Natural killer cell treated with Interleukin-12 subunit alpha and Interleukin-12 subunit beta and Interleukin-15 and Interleukin-18, amount 100 ng/mL, for 72 hours (primary cell): ENCODE measurements around the gene MEF2A. TPM values are rescaled to one million over a fixed set of nuclear protein-coding genes. Genes with fewer than 3 reads are reported as not detected.

ENCODE experiments used
- ATAC-seq, 2 donors: fragments of 150-1000 bp; cut with Tn5 transposase in 1 of 2; sonication (Bioruptor Pico), chemical (Tn5 transposase) in 1 of 2; 2 replicates each; pipeline ENCODE4 v1.10.0; 2021
- DNase-seq: peaks from one replicate; pipeline ENCODE4 v3.0.0; 2022; ENCODE audit warnings: low spot score
- H3K27ac Mint-ChIP-seq, 2 donors: 1 replicate in 1 of 2; 2 replicates in 1 of 2; pipeline ENCODE4 v1.8.0; 2022; ENCODE audit warnings: mixed read lengths in 2 of 2, mild to moderate bottlenecking in 1 of 2, moderate library complexity in 1 of 2
- H3K27me3 Mint-ChIP-seq, 2 donors: 1 replicate in 1 of 2; 2 replicates in 1 of 2; pipeline ENCODE4 v1.8.0; 2022; ENCODE audit warnings: mixed read lengths in 2 of 2
- H3K36me3 Mint-ChIP-seq: one replicate; pipeline ENCODE4 v1.8.0; 2022; ENCODE audit warnings: mixed read lengths
- H3K4me1 Mint-ChIP-seq, 2 donors: 1 replicate in 1 of 2; 2 replicates in 1 of 2; pipeline ENCODE4 v1.8.0; 2022; ENCODE audit warnings: low read depth in 2 of 2, mixed read lengths in 2 of 2, mild to moderate bottlenecking in 1 of 2
- H3K4me3 Mint-ChIP-seq: one replicate; pipeline ENCODE4 v1.8.0; 2022; ENCODE audit warnings: mixed read lengths
- H3K9me3 Mint-ChIP-seq: 2 replicates; pipeline ENCODE4 v1.8.0; 2022; ENCODE audit warnings: mixed read lengths
- total RNA-seq, 2 donors: library from RNA; stranded (reverse); gene quantifications; one replicate each; pipeline ENCODE4 v1.2.3, GENCODE V29; 2022

Gene MEF2A
- total RNA-seq, 2 donors from 2014 or later = 27.1 to 42.2 TPM

GRCh38 chr15:99574048-99574447, 8.3 kb downstream of the MEF2A start:
- no peak for ATAC-seq
- Mint-ChIP-seq H3K27me3 (no peaks in the 10 kb centered on the region), H3K4me1 (peaks cover 22 to 28% of the 10 kb centered on the region in 2 donors), H3K4me3 (no peak overlapping the region), H3K36me3 (peaks cover 4% of the 10 kb centered on the region), H3K9me3 (no peaks in the 10 kb centered on the region), H3K27ac (no peak overlapping the region)
- no peak for DNase-seq

DNA sequence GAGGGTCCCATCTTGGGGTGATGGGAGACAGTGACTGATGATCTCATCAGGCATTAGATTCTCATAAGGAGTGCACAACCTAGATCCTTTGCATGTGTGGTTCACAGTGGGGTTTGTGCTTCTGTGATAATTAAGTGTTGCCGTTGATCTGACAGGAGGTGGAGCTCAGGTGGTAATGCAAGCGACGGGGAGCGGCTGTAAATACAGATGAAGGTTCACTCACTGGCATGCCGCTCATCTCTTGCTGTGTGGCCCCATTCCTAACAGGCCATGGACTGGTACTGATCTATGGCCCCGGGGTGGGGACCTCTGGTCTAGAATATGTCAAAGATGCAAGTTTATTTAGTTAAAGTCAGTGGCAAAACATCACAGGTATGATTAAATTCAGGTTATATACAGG, 8.7 kb downstream of the MEF2A start:
- peaks cover 19 to 31% of the 10 kb centered on the region in 2 donors for H3K4me1 Mint-ChIP-seq
- H3K9me3 Mint-ChIP-seq = no peaks in the 10 kb centered on the region
- peaks cover 4% of the 10 kb centered on the region for H3K36me3 Mint-ChIP-seq
- no peak overlapping the region for H3K4me3 Mint-ChIP-seq
- H3K27ac Mint-ChIP-seq = no peak overlapping the region
- H3K27me3 Mint-ChIP-seq = no peaks in the 10 kb centered on the region
- DNase-seq (no peak), ATAC-seq (no peak)

GRCh38 chr15:99578809-99579208, 13.0 kb downstream of the MEF2A start:
- H3K27me3 Mint-ChIP-seq = no peaks in the 10 kb centered on the region
- ATAC-seq (no peak), DNase-seq (no peak)
- no peaks in the 10 kb centered on the region for H3K9me3 Mint-ChIP-seq
- H3K4me1 Mint-ChIP-seq = peaks cover 30 to 38% of the 10 kb centered on the region in 2 donors
- no peaks in the 10 kb centered on the region for H3K36me3 Mint-ChIP-seq
- no peak overlapping the region for H3K4me3 Mint-ChIP-seq
- no peak overlapping the region for H3K27ac Mint-ChIP-seq

DNA sequence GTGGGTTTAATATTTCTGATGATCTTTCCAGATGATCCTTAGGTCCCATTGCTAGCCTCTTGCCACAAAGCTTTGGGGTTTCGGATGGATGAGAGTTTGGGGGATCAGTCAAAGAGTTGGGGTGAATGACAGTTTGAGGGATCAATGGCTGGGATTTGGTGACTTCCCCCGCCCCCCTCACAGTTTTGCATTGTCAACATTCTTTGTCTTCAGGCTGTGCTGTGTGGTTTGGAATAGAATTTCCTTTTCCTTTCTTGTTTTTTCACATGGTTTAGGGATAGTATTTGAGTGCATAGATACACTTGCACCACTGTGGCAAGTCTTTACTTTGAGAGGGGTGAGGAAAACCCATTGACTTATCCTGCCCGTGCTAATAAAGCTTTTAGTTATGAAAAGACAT, 14.3 kb downstream of the MEF2A start:
- DNase-seq = no peak
- H3K27ac Mint-ChIP-seq = no peak overlapping the region
- no peak for ATAC-seq
- H3K9me3 Mint-ChIP-seq = no peaks in the 10 kb centered on the region
- peaks cover 6% of the 10 kb centered on the region for H3K36me3 Mint-ChIP-seq
- H3K27me3 Mint-ChIP-seq = no peaks in the 10 kb centered on the region
- no peak overlapping the region for H3K4me3 Mint-ChIP-seq
- H3K4me1 Mint-ChIP-seq = peaks cover 32 to 44% of the 10 kb centered on the region in 2 donors

- peaks cover 32 to 44% of the 10 kb centered on the region in 2 donors for H3K4me1 Mint-ChIP-seq
- ATAC-seq (peak in 1 of 2 donors; percentile 51), DNase-seq (no peak)
- no peak overlapping the region for H3K27ac Mint-ChIP-seq
- peaks cover 20% of the 10 kb centered on the region for H3K36me3 Mint-ChIP-seq
- no peaks in the 10 kb centered on the region for H3K9me3 Mint-ChIP-seq
- H3K4me3 Mint-ChIP-seq = no peak overlapping the region
- no peaks in the 10 kb centered on the region for H3K27me3 Mint-ChIP-seq
Observed at GRCh38 chr15:99582508-99582960, 16.8 kb downstream of the MEF2A start.

- Mint-ChIP-seq H3K4me3 (no peak overlapping the region), H3K27ac (no peak overlapping the region), H3K4me1 (peaks cover 33 to 35% of the 10 kb centered on the region in 2 donors), H3K36me3 (peaks cover 25% of the 10 kb centered on the region), H3K9me3 (no peaks in the 10 kb centered on the region), H3K27me3 (no peaks in the 10 kb centered on the region)
- ATAC-seq = no peak
- no peak for DNase-seq
Observed at GRCh38 chr15:99584081-99584600, 18.4 kb downstream of the MEF2A start.

GRCh38 chr15:99586121-99586520, 20.3 kb downstream of the MEF2A start:
- no peak for DNase-seq
- no peak for ATAC-seq
- Mint-ChIP-seq H3K36me3 (peaks cover 25% of the 10 kb centered on the region), H3K9me3 (no peaks in the 10 kb centered on the region), H3K4me1 (peaks cover 38 to 40% of the 10 kb centered on the region in 2 donors), H3K27me3 (no peaks in the 10 kb centered on the region), H3K27ac (no peak overlapping the region), H3K4me3 (no peak overlapping the region)

DNA sequence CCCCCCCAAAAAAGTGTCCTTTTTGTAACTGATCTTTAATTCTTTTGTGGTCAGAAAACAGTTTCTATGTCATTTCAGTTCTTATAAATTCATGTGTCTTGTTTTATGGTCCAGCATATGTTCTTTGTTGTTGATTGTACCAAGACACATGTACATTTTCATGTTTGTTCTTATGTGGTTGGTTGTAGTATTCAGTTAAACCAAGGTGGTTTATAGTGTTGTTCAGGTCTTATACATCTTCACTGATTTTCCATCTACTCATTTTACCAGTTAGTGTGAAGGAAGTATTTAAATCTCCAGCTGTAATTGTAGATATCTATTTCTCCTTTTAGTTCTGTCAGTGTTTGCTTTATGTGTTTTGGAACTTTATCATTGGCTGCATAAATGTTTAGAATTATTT, 24.0 kb downstream of the MEF2A start:
- no peak overlapping the region for H3K27ac Mint-ChIP-seq
- no peak for DNase-seq
- H3K27me3 Mint-ChIP-seq = no peaks in the 10 kb centered on the region
- no peak for ATAC-seq
- no peak overlapping the region for H3K4me3 Mint-ChIP-seq
- H3K36me3 Mint-ChIP-seq = peaks cover 23% of the 10 kb centered on the region
- no peaks in the 10 kb centered on the region for H3K9me3 Mint-ChIP-seq
- H3K4me1 Mint-ChIP-seq = peaks cover 38 to 41% of the 10 kb centered on the region in 2 donors

DNA sequence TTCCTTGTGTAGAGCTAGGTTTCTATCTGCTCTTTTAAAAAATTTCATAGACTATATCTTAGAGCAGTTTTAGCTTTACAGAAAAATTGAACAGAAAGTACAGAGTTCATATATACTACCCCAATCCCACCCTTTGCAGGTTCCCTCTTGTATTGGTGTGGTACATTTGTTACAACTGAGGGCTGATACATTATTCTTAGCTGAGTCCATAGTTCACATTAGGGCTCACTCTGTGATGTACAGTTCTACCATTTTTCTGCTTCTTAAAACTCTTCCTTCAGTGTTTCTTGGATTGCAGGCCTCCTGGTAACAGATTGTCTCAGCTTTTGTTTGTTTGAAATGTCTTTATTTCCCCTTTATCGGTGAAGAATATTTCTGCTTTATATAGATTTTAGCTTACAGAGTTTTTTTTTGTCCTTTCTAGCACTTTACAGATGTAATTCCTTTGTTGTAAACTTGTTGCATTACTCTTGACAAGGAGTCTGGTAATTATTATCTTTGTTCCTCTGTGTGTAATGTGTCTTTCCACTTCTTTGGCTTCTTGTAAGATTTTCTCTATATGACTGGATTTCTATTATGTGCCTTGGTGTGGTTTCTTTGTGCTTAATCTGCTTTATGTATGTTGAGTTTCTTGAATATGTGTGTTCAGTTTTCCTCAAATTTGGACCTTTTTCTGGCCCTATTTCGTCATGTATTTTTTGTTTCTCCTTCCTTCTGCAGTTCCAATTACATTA, 25.3 kb downstream of the MEF2A start:
- no peaks in the 10 kb centered on the region for H3K27me3 Mint-ChIP-seq
- H3K4me3 Mint-ChIP-seq = peak overlapping the region; percentile 18
- peaks cover 46% of the 10 kb centered on the region in 2 donors for H3K4me1 Mint-ChIP-seq
- ATAC-seq (no peak), DNase-seq (no peak)
- H3K36me3 Mint-ChIP-seq = peaks cover 20% of the 10 kb centered on the region
- no peak overlapping the region for H3K27ac Mint-ChIP-seq
- H3K9me3 Mint-ChIP-seq = no peaks in the 10 kb centered on the region

- Mint-ChIP-seq H3K27me3 (no peaks in the 10 kb centered on the region), H3K4me3 (no peak overlapping the region), H3K27ac (peak overlapping the region in 1 of 2 donors; percentile 4), H3K9me3 (no peaks in the 10 kb centered on the region), H3K4me1 (peaks cover 46% of the 10 kb centered on the region in 2 donors), H3K36me3 (peaks cover 12% of the 10 kb centered on the region)
- ATAC-seq = no peak
- DNase-seq = no peak
Observed at GRCh38 chr15:99592145-99592791, 26.5 kb downstream of the MEF2A start.

DNA sequence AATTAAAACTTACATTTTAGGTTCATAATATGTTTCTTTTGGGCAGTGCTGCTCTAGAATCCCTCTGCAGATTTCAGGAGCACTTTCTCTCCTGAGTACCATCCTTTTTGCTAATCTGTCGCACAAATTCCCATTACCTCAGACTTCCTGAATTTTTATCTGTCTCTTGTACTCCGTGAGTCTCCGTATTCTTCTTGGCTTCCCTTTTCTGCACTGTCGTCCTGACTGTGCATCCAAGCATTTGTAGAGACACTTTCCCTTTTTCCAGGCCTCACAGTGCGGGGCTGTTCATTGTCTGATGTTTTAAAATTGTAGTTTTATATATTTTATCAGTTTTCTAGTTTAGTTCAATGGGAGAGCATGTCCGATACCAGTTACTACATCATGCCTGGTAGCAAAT, 27.3 kb downstream of the MEF2A start:
- no peak for ATAC-seq
- Mint-ChIP-seq H3K27me3 (no peaks in the 10 kb centered on the region), H3K4me1 (peaks cover 42 to 46% of the 10 kb centered on the region in 2 donors), H3K4me3 (no peak overlapping the region), H3K36me3 (peaks cover 9% of the 10 kb centered on the region), H3K9me3 (peaks cover 3% of the 10 kb centered on the region), H3K27ac (no peak overlapping the region)
- DNase-seq = no peak

- H3K27me3 Mint-ChIP-seq = no peaks in the 10 kb centered on the region
- no peak overlapping the region for H3K27ac Mint-ChIP-seq
- peaks cover 17% of the 10 kb centered on the region for H3K36me3 Mint-ChIP-seq
- DNase-seq (no peak), ATAC-seq (no peak)
- peaks cover 30 to 32% of the 10 kb centered on the region in 2 donors for H3K4me1 Mint-ChIP-seq
- H3K4me3 Mint-ChIP-seq = no peak overlapping the region
- H3K9me3 Mint-ChIP-seq = peaks cover 3% of the 10 kb centered on the region
Observed at GRCh38 chr15:99594916-99595315, 29.1 kb downstream of the MEF2A start.

GRCh38 chr15:99598296-99598695, 32.5 kb downstream of the MEF2A start:
- H3K36me3 Mint-ChIP-seq = peaks cover 28% of the 10 kb centered on the region
- ATAC-seq (no peak), DNase-seq (no peak)
- H3K27me3 Mint-ChIP-seq = no peaks in the 10 kb centered on the region
- no peak overlapping the region for H3K27ac Mint-ChIP-seq
- peaks cover 3% of the 10 kb centered on the region for H3K9me3 Mint-ChIP-seq
- peaks cover 21% of the 10 kb centered on the region in 2 donors for H3K4me1 Mint-ChIP-seq
- no peak overlapping the region for H3K4me3 Mint-ChIP-seq

- ATAC-seq = no peak
- Mint-ChIP-seq H3K4me3 (no peak overlapping the region), H3K9me3 (no peaks in the 10 kb centered on the region), H3K27me3 (no peaks in the 10 kb centered on the region), H3K4me1 (peaks cover 29 to 50% of the 10 kb centered on the region in 2 donors), H3K36me3 (peaks cover 15% of the 10 kb centered on the region), H3K27ac (no peak overlapping the region)
- DNase-seq = no peak
Observed at GRCh38 chr15:99603828-99604227, 38.0 kb downstream of the MEF2A start.
